NCI-H82 treated with DMSO at 0.1 percent for 48 hours (cell line): ENCODE results near the gene KIAA1755.
"Not testable (repeated sequence)": the region's sequence is repeated elsewhere in the genome, so short reads cannot be mapped to it uniquely, and the experiment has no call there.

Source experiments
- DNase-seq: peaks from one replicate; lab custom pipeline; 2025; ENCODE audit not compliant: unreplicated experiment; lab: John Stamatoyannopoulos, UW

KIAA1755 gene

GRCh38 chr20:38267296-38267695 is 6.8 kb upstream of the KIAA1755 start:
- no peak for DNase-seq

DNA sequence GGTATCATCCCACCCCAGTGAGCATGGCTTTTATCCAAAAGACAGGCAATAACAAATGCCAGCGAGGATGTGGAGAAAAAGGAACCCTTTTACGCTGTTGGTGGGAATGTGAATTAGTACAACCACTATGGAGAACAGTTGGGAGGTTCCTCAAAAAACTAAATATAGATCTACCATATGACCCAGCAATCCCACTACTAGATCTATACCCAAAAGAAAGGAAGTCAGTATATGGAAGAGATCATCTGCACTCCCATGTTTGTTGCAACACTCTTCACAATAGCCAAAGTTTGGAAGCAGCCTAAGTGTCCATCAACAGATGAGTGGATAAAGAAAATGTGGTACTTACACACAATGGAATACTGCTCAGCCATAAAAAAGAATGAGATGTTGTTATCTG is 5.9 kb upstream of the KIAA1755 start:
- DNase-seq: no peak

DNA sequence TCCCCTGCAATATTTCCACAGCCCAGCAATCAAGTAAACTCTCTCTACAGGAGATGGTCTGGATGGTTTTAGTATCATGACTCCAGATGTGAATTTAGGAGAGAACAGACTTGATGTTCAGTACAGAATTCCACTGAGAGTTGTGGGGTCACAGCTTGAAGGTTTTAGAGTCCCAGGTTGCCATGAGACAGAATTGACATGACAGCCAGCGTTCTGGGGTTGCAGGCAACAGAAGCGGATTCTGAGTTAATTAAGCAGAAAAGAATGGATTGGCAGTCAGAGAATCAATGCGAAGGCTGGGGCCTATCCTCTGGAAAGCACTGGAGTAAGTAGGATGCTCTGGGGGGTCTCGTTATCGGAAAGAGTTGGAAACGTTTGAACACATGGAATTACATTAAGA is 2.4 kb upstream of the KIAA1755 start:
- DNase-seq: no peak

- DNase-seq: no peak
Observed at GRCh38 chr20:38261054-38261390, 487 bp upstream of the KIAA1755 start.

GRCh38 chr20:38260025-38260377 is 534 bp downstream of the KIAA1755 start:
- DNase-seq: no peak

- DNase-seq: peak; percentile 30
Observed at GRCh38 chr20:38258545-38259215, 1.9 kb downstream of the KIAA1755 start.

DNA sequence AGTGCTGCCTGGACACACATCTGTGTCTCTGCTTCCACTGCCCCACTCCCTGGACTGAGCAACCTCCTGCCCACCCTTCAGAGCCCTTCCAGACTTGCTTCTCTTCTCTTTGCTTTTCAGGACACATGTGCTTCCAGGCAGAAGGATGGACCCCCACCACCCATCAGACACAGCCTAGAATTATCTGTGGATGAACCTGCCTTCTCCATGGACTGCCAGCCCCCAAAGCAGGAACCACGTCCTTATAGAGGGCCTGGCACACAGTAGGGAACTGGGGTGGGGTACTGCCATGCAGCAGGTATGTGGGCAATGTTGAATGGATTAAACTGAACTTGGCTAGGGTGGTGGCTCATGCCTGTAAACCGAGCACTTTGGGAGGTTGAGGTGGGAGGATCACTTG is 3.6 kb downstream of the KIAA1755 start:
- no peak for DNase-seq

DNA sequence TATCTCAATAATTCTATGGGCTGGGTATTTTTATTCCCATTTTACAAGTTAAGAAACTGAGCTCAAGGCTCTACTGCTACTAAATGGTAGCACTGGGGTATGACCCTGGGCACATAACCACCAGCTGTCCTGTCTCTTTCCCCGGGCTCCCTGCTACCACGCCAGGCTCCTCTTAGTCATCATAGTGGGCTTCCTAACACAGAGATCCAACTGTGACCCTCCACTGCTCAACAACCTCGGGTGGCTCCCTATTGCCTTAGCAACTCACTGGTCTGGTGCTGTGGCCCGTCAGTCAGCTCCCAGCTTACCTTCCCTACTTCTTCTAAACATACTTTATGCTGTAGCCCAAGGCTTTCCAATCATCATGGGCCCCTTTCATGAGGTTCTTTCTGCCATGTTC is 4.5 kb downstream of the KIAA1755 start:
- no peak for DNase-seq

GRCh38 chr20:38255393-38255792 is 5.1 kb downstream of the KIAA1755 start:
- no peak for DNase-seq

DNA sequence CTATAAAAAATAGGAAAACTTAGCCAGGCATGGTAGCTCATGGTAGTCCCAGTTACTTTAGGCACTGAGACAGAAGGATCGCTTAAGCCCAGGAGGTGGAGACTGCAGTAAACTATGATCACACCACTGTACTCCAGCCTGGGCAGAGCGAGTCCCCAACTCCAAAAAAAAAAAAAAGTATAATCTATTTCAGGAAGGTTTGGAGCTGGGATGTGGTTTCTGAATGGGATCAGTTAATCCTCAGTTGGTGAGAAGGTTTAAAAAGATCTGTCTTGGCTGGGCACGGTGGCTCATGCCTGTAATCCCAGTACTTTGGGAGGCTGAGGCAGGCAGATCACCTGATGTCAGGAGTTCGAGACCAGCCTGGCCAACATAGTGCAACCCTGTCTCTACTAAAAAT is 5.9 kb downstream of the KIAA1755 start:
- DNase-seq: not testable (repeated sequence)

DNA sequence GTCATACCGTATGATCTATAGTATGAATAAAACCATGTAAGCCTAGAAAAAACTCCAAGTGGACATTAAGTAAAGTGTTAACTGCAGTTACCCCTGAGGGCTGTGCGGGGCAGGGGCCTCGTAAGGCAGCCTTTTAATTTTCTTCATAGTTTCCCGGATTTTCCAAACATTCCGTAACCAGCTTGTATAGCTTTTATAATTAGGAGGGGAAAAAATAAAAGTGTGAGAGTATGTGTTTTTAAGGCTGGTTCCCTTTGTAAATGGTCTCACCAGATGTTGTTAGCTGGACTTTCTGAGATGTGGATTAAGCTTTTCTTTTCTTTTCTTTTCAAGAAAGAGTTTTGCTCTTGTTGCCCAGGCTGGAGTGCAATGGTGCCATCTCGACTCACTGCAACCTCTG is 7.0 kb downstream of the KIAA1755 start:
- no peak for DNase-seq

DNA sequence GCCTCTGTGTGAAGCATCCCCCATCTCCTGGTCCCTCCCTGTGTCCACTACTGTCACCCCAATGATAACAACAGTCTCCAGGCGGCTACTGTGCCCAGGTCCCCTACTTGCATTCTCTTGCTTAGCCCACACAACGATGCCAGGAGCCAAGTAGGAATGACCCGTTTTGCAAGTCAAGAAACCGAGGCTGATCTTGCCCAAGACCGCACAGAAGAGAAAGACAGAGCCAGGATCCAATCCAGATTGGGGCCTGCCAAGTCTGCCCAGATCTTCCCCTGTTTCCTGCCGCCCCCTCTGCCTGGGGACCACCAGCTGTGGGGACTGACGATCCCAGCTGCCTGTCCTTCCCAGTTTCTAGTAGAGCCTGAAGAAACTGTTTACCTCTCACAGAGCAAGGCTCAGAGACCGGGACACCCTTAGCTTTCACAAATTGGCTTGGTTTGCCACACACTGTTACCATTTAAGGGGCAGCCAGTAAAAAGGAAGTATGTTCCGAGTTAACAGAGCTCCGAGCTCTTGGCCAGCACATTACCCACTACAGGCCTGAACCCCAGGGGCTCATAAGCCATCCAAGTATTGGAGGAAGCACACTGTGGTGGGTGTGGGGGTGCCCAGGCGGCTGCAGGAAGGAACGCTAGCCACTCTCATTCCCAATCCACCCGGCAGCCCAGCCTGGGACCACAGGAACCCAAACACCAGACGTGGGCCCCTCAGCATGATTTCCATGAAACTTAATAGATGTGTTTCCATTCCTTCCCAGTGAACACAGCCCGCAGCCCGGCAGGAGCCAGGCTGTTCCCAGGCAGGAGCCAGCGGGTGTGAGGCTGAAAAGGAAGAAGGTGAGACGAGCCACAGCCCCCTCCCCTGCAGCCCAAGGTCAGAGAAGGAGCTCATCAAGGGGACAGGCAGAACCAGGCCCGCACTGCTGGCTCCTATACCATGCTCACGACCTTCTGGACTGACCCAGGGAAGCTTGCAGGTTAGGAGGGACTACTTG is 7.9 kb downstream of the KIAA1755 start:
- DNase-seq: no peak

DNA sequence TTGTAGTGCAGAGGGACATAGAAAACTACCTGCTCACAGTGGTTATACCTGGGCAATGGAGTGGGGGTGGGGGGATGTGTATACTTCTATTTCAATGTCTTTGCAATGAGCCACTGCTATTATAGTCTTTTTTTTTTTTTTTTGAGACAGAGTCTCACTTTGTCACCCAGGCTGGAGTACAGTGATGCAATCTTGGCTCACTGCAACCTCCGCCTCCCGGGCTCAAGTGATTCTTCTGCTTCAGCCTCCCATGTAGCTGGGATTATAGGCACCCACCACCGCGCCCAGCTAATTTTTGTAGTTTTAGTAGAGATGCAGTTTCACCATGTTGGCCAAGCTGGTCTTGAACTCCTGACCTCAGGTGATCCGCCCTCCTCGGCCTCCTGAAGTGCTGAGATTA is 9.1 kb downstream of the KIAA1755 start:
- not testable (repeated sequence) for DNase-seq

DNA sequence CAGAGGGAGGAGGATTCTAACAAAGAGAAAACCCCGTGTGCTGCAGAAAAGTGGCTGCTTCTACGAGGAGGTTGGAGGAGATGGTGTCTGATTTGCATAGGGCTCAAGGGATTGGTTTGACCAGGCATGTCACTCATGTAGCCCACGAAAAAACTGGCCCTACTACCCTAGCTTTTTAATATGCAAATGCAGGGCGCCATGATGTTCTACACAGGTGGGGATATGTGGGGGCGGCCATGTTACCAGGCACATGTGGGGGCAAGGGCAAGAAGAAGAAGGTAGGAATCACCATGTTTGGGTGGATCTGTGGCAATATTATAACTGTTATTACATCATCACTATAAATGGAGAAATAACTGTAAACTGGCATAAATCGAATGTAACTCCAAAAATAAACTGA is 9.9 kb downstream of the KIAA1755 start:
- no peak for DNase-seq

DNA sequence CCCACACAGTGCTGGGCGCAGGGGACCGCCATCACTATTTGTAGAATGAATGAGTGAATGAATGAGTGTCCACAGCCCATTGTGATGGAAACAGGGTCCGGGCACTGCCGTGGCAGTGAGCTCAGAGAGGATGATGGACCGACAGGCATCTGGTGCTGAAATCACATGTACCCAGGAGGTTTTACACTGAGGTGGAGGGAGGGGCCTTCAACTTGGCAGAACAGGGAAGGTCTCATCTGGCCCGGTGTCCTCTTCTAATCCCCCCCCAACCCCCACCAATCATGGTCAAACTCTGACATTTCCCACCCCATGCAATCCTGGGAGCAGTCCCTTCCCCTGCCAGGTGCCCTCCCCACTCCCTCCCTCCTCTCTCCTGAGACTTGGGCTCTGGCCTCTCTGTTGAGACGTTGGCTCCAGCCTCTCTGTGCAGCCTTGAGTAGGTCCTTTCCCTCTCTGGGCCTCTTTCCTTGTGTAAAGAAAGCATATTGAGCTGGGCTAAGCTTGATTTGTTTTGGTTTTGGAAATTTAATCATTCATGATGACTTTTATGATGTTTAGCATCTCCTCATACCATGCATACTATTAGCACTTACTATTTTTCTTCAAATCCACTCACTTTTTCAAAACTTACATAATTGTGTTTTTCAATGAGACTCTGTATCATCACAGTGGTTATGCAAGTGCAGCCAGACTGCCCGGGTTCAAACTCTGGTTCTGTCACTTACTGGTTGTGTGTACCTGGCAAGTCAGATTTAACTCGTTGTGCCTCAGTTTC is 10.8 kb downstream of the KIAA1755 start:
- no peak for DNase-seq

- DNase-seq: no peak
Observed at GRCh38 chr20:38248133-38248532, 12.4 kb downstream of the KIAA1755 start.

GRCh38 chr20:38247725-38248124 is 12.8 kb downstream of the KIAA1755 start:
- DNase-seq: not testable (repeated sequence)

- DNase-seq: no peak
Observed at GRCh38 chr20:38247166-38247509, 13.4 kb downstream of the KIAA1755 start.

- DNase-seq: no peak
Observed at GRCh38 chr20:38246357-38247165, 14.0 kb downstream of the KIAA1755 start.

- no peak for DNase-seq
Observed at GRCh38 chr20:38245753-38246152, 14.8 kb downstream of the KIAA1755 start.

- DNase-seq: no peak
Observed at GRCh38 chr20:38243709-38244020, 16.9 kb downstream of the KIAA1755 start.
